ENCODE results near the gene TXNDC11. TPM values are rescaled to one million over a fixed set of nuclear protein-coding genes. Genes with fewer than 3 reads are reported as not detected.
A peak's percentile ranks its signal among the peaks of the same experiment; 100 is the strongest.

TXNDC11 gene
- total and polyA plus RNA-seq, 2 experiments from 2014 or later: 24.5 to 25.9 TPM

DNA sequence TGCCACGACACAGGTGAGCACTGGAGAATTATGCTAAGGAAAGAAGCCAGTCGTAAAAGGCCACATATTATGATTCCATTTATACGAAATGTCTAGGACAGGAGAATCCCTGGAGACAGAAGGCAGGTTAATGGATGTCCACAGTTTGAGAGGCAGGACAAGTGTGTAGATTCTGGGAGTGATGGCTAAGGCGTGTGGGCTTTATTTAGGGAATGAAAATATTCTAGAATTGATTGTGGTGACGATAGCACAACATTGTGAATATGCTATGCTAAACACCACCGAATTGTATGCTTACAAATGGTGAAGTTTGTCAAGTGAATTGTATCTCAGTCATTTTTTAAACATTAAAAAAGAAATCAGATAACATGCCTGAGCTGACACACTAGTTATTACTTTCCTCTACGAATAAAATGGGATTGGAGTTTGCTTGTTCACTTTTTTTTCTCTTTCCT, 5.3 kb upstream of the TXNDC11 start:
- no peak for DNase-seq
- Histone ChIP-seq H3K9me3 (ENCODE audit: low read depth) (no peaks in the 10 kb centered on the region), H3K79me2 (ENCODE audit: insufficient read depth) (no peaks in the 10 kb centered on the region), H4K20me1 (ENCODE audit: insufficient read depth) (no peaks in the 10 kb centered on the region), H3K4me2 (ENCODE audit: unreplicated experiment) (no peak overlapping the region), H3K9me2 (ENCODE audit: insufficient read depth) (no peaks in the 10 kb centered on the region), H3K4me1 (ENCODE audit: insufficient read depth) (peaks cover 5% of the 10 kb centered on the region; the same call in 1 of the 2 replicates), H2AFZ (no peak overlapping the region), H3K27ac (no peak overlapping the region), H3K27me3 (replicated peaks; ENCODE audit: insufficient read depth) (no peaks in the 10 kb centered on the region), H3K4me3 (no peak overlapping the region), H3F3A (ENCODE audit: insufficient read depth) (peaks cover 40% of the 10 kb centered on the region), H3K9ac (no peak overlapping the region), H3K36me3 (ENCODE audit: low read depth) (peaks cover 39% of the 10 kb centered on the region)
- in situ Hi-C loops (cut with MboI): no loop called here
- WGBS, 2 experiments (ENCODE audit: low coverage in 1 of 2, low lambda C conversion rate in 2 of 2, missing lambda C conversion rate in 2 of 2): 93 to 95% methylated on average over 7 of the region's 7 CpGs
- no peak for TF ChIP-seq EZH2phosphoT487 (IDR thresholded peaks at IDR 0.05; ENCODE audit: insufficient read depth, low read depth)
- no peak for TF ChIP-seq EZH2 (IDR thresholded peaks at IDR 0.05; ENCODE audit: insufficient read depth, poor library complexity, severe bottlenecking)

DNA sequence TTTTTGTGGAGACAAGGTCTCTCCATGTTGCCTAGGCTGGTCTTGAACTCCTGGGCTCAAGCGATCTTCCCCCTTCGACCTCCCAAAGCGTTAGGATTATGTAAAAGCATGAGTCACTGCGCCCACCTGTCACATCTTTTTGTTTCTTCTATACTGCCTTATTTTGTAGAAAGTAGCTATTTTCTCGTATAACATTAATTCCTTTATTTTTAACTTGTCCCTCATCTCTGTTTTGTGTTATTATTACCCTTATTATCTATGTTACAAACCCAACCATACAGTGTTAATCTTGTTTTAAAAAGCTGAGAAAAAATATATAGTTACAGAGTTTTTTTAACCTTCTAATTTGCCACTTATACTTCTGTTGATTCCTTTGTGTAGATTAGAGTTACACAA, 1.4 kb upstream of the TXNDC11 start:
- WGBS, 2 experiments (ENCODE audit: low coverage in 1 of 2, low lambda C conversion rate in 2 of 2, missing lambda C conversion rate in 2 of 2): 95 to 98% methylated on average over 5 of the region's 5 CpGs
- peaks cover 19% of the 10 kb centered on the region for H3K4me1 ChIP-seq (ENCODE audit: insufficient read depth)
- no peak overlapping the region for H3K4me2 ChIP-seq (ENCODE audit: unreplicated experiment)
- H3K9ac ChIP-seq: no peak overlapping the region; the same call in 1 of the 2 replicates
- in situ Hi-C loops (cut with MboI): no loop called here
- H3K9me2 ChIP-seq (ENCODE audit: insufficient read depth): no peaks in the 10 kb centered on the region
- H3K79me2 ChIP-seq (ENCODE audit: insufficient read depth): peaks cover 32% of the 10 kb centered on the region
- no peak for DNase-seq
- no peak overlapping the region for H2AFZ ChIP-seq
- TF ChIP-seq EZH2 (IDR thresholded peaks at IDR 0.05; ENCODE audit: insufficient read depth, poor library complexity, severe bottlenecking): no peak
- TF ChIP-seq EZH2phosphoT487 (IDR thresholded peaks at IDR 0.05; ENCODE audit: insufficient read depth, low read depth): no peak
- H3K4me3 ChIP-seq: no peak overlapping the region
- H3K27ac ChIP-seq: peak overlapping the region; percentile 95
- H4K20me1 ChIP-seq (ENCODE audit: insufficient read depth): peaks cover 8% of the 10 kb centered on the region; the same call in 1 of the 2 replicates
- no peaks in the 10 kb centered on the region for H3K9me3 ChIP-seq (ENCODE audit: low read depth)
- H3K27me3 ChIP-seq (replicated peaks; ENCODE audit: insufficient read depth): no peaks in the 10 kb centered on the region
- H3K36me3 ChIP-seq (ENCODE audit: low read depth): 0 out of 2 replicates have a peak, but pooled peaks cover 8% of the 10 kb centered on the region
- peaks cover 33% of the 10 kb centered on the region for H3F3A ChIP-seq (ENCODE audit: insufficient read depth)

DNA sequence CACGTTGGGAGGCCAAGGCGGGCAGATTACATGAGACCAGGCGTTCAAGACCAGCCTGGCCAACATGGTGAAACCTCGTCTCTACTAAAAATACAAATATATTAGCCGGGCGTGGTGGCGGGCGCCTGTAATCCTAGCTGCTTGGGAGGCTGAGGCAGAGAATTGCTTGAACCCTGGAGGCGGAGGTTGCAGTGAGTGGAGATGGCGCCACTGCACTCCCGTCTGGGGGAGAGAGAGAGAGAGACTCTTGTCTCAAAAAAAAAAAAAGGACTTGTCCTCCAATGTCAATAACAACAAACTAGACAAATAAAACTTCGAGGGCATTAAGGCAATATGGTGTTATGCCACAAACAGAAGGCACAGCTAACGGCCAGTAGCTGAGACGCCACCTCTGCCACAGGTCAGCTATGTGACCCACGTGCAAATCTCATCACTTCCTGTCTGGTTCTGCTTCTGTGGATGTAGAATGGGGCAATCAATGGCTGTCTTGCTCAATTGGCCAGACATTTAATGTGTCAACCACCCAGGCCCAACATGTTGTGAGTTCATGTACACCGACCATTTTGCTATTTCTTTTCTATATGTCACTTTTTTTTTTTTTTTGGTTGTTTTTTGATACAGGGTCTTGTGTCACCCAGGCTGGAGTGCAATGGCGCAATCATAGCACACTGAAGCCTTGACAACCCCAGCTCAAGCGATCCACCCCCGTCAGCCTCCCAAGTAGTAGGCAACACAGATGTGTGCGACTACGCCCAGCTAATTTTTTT, 834 bp upstream of the TXNDC11 start:
- peak; percentile 80 for DNase-seq
- H3K27ac ChIP-seq: peak overlapping the region; percentile 95
- in situ Hi-C loops (cut with MboI): no loop called here

DNA sequence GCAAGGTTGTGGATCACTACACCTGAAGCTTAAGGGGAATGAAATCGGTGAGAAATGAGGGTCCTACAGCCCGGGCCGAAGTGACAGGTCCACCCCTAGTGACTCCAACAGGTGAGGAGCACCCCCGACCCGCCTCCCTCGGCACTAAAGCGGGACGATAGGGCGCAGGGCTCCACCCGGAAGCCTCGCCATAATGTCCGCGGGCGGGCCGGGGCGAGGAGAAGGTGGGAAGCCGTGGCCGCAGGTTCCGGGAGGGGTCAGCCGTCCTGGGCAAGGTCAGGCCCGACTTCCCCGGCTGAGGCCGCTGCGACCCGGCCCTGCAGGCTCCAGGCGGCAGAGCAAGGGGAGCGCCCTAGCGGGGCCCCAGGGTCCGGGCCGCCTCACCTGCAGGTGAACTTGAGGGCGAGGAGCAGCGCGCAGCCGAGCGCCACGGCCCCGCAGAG, 543 bp downstream of the TXNDC11 start:
- no peaks in the 10 kb centered on the region for H3K9me2 ChIP-seq (ENCODE audit: insufficient read depth)
- no peaks in the 10 kb centered on the region; the same call in 1 of the 2 replicates for H3K36me3 ChIP-seq (ENCODE audit: low read depth)
- peaks cover 8% of the 10 kb centered on the region; the same call in 1 of the 2 replicates for H4K20me1 ChIP-seq (ENCODE audit: insufficient read depth)
- H3F3A ChIP-seq (ENCODE audit: insufficient read depth): peaks cover 30% of the 10 kb centered on the region
- H3K9ac ChIP-seq: peak overlapping the region; percentile 95
- in situ Hi-C loops (cut with MboI): no loop called here
- H3K4me3 ChIP-seq: peak overlapping the region; percentile 94
- H3K27ac ChIP-seq: peak overlapping the region; percentile 95
- no peaks in the 10 kb centered on the region for H3K9me3 ChIP-seq (ENCODE audit: low read depth)
- TF ChIP-seq EZH2 (IDR thresholded peaks at IDR 0.05; ENCODE audit: insufficient read depth, poor library complexity, severe bottlenecking) (no peak), EZH2phosphoT487 (IDR thresholded peaks at IDR 0.05; ENCODE audit: insufficient read depth, low read depth) (no peak)
- peak overlapping the region; percentile 80 for H3K4me2 ChIP-seq (ENCODE audit: unreplicated experiment)
- H3K79me2 ChIP-seq (ENCODE audit: insufficient read depth): peaks cover 51% of the 10 kb centered on the region
- H3K4me1 ChIP-seq (ENCODE audit: insufficient read depth): peaks cover 19% of the 10 kb centered on the region
- H3K27me3 ChIP-seq (replicated peaks; ENCODE audit: insufficient read depth): no peaks in the 10 kb centered on the region
- peak overlapping the region; percentile 45 for H2AFZ ChIP-seq
- 0 to 2% methylated on average over 28 to 33 of the region's 37 CpGs for WGBS, 2 experiments (ENCODE audit: low coverage in 1 of 2, low lambda C conversion rate in 2 of 2, missing lambda C conversion rate in 2 of 2)
- no peak for DNase-seq

More for the DNA sequence above, 834 bp upstream of the TXNDC11 start:
- TF ChIP-seq EZH2 (IDR thresholded peaks at IDR 0.05; ENCODE audit: insufficient read depth, poor library complexity, severe bottlenecking): no peak
- TF ChIP-seq EZH2phosphoT487 (IDR thresholded peaks at IDR 0.05; ENCODE audit: insufficient read depth, low read depth): no peak
- peaks cover 33% of the 10 kb centered on the region for H3F3A ChIP-seq (ENCODE audit: insufficient read depth)
- H3K4me3 ChIP-seq: peak overlapping the region; percentile 94
- H3K79me2 ChIP-seq (ENCODE audit: insufficient read depth): peaks cover 38% of the 10 kb centered on the region
- H3K4me1 ChIP-seq (ENCODE audit: insufficient read depth): peaks cover 19% of the 10 kb centered on the region
- H3K36me3 ChIP-seq (ENCODE audit: low read depth): peaks cover 6% of the 10 kb centered on the region; the same call in 1 of the 2 replicates
- H3K4me2 ChIP-seq (ENCODE audit: unreplicated experiment): peak overlapping the region; percentile 73
- WGBS, 2 experiments (ENCODE audit: low coverage in 1 of 2, low lambda C conversion rate in 2 of 2, missing lambda C conversion rate in 2 of 2): 47 to 51% methylated on average over 21 of the region's 21 CpGs
- H3K9ac ChIP-seq: peak overlapping the region; percentile 95
- H4K20me1 ChIP-seq (ENCODE audit: insufficient read depth): peaks cover 8% of the 10 kb centered on the region; the same call in 1 of the 2 replicates
- H2AFZ ChIP-seq: peak overlapping the region; percentile 90
- H3K27me3 ChIP-seq (replicated peaks; ENCODE audit: insufficient read depth): no peaks in the 10 kb centered on the region
- H3K9me2 ChIP-seq (ENCODE audit: insufficient read depth): no peaks in the 10 kb centered on the region
- H3K9me3 ChIP-seq (ENCODE audit: low read depth): no peaks in the 10 kb centered on the region

All from GM23248 (cell line).